OCI-LY1 (cell line): ENCODE results near the gene FANCC.
A peak's percentile ranks its signal among the peaks of the same experiment; 100 is the strongest.

ENCODE experiments used
- H2AFZ ChIP-seq: fragments of 200-600 bp; sonication (generic), shearing (Covaris generic); 2 replicates; pipeline ENCODE4 v1.6.0; 2014; ENCODE audit warnings: antibody characterized with exemption, mild to moderate bottlenecking, low read length
- H3F3A ChIP-seq: fragments of 200-600 bp; sonication (generic), shearing (Covaris generic); 2 replicates; pipeline ENCODE4 v1.6.0; 2014; ENCODE audit warnings: mild to moderate bottlenecking, antibody characterized with exemption, low read length, moderate library complexity; ENCODE audit not compliant: insufficient read depth
- H3K27ac ChIP-seq: fragments of 200-600 bp; sonication (generic); 2 replicates; pipeline ENCODE4 v1.5.1; 2014; ENCODE audit warnings: low read length, mixed run types, mild to moderate bottlenecking, low read depth; ENCODE audit not compliant: poor library complexity, severe bottlenecking
- H3K27me3 ChIP-seq: fragments of 200-600 bp; sonication (generic); 2 replicates; pipeline ENCODE4 v1.6.0; 2014; ENCODE audit warnings: antibody characterized with exemption, mild to moderate bottlenecking, low read length, moderate library complexity; ENCODE audit not compliant: insufficient read depth
- H3K36me3 ChIP-seq: fragments of 200-600 bp; sonication (generic); 2 replicates; pipeline ENCODE4 v1.6.1; 2014; ENCODE audit warnings: mild to moderate bottlenecking, antibody characterized with exemption, low read length, moderate library complexity, mixed read lengths; ENCODE audit not compliant: insufficient read depth
- H3K4me1 ChIP-seq: fragments of 200-600 bp; sonication (generic); 2 replicates; pipeline ENCODE4 v1.5.1; 2014; ENCODE audit warnings: mild to moderate bottlenecking, low read length, moderate library complexity; ENCODE audit not compliant: insufficient read depth, severe bottlenecking
- H3K4me2 ChIP-seq: fragments of 200-600 bp; sonication (generic), shearing (Covaris generic); 2 replicates; pipeline ENCODE4 v1.6.1; 2014; ENCODE audit warnings: low read length
- H3K4me3 ChIP-seq: fragments of 200-600 bp; sonication (generic); 2 replicates; pipeline ENCODE4 v1.5.1; 2014; ENCODE audit warnings: low read length, low read depth, mild to moderate bottlenecking, mixed read lengths; ENCODE audit not compliant: poor library complexity, severe bottlenecking
- H3K79me2 ChIP-seq: fragments of 200-600 bp; shearing (Covaris generic); 2 replicates; pipeline ENCODE4 v1.6.1; 2016; ENCODE audit warnings: mixed run types, low read length, mixed read lengths; ENCODE audit not compliant: insufficient read depth
- H3K9ac ChIP-seq: fragments of 200-600 bp; sonication (generic), shearing (Covaris generic); 2 replicates; pipeline ENCODE4 v1.6.1; 2014; ENCODE audit warnings: mild to moderate bottlenecking, low read length, mixed read lengths
- H3K9me2 ChIP-seq: fragments of 200-600 bp; sonication (generic), shearing (Covaris generic); 2 replicates; pipeline ENCODE4 v1.6.1; 2014; ENCODE audit warnings: low read depth, mild to moderate bottlenecking, low read length, mixed read lengths
- H3K9me3 ChIP-seq: fragments of 200-600 bp; shearing (Covaris generic); 2 replicates; pipeline ENCODE4 v1.6.1; 2014; ENCODE audit warnings: low read length, mixed read lengths
- H4K20me1 ChIP-seq: fragments of 200-600 bp; sonication (generic), shearing (Covaris generic); 2 replicates; pipeline ENCODE4 v1.6.0; 2016; ENCODE audit warnings: mild to moderate bottlenecking, low read length; ENCODE audit not compliant: insufficient read depth
- EZH2 ChIP-seq: fragments of 200-600 bp; sonication (generic), shearing (Covaris generic); IDR thresholded peaks from 2 replicates; pipeline ENCODE4 v1.8.0; 2017; ENCODE audit warnings: borderline replicate concordance, mixed run types, mild to moderate bottlenecking, antibody characterized with exemption, low read length, moderate library complexity, mixed read lengths
- TF ChIP-seq, protein P1 (sequence below): fragments of 200-600 bp; sonication (generic), shearing (Covaris generic); IDR thresholded peaks from 2 replicates; pipeline ENCODE4 v1.5.1; 2017; ENCODE audit warnings: mild to moderate bottlenecking, antibody characterized with exemption, low read length, moderate library complexity, mixed read lengths

Gene FANCC

DNA sequence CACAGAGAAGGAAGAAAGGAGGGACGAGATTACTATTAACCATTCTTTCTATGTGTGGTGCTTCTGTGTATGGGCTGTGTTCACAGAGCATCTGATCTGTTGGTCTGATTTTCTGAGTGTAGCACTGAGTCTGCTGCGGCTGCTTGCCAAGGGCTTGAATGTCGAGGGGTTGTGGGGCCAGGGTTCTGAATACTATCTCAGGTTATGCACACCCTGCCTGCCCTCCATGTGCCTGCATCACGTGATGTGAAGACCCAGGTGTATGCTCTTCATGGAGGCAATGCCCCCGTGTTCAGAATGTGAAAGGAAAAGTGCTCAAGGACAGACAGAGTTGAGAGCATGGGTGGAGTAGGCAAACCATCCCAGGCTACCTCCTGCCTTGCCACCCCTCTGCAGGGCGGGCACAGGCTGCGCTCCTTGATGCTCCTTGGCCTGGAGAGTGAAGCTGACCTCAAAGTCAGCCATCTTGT lies 254.9 kb downstream of the FANCC start:
- H4K20me1 ChIP-seq = no peaks in the 10 kb centered on the region
- H2AFZ ChIP-seq = no peak overlapping the region
- peak overlapping the region; percentile 51 for H3K27ac ChIP-seq
- H3F3A ChIP-seq = no peaks in the 10 kb centered on the region
- TF ChIP-seq, protein P1, sequence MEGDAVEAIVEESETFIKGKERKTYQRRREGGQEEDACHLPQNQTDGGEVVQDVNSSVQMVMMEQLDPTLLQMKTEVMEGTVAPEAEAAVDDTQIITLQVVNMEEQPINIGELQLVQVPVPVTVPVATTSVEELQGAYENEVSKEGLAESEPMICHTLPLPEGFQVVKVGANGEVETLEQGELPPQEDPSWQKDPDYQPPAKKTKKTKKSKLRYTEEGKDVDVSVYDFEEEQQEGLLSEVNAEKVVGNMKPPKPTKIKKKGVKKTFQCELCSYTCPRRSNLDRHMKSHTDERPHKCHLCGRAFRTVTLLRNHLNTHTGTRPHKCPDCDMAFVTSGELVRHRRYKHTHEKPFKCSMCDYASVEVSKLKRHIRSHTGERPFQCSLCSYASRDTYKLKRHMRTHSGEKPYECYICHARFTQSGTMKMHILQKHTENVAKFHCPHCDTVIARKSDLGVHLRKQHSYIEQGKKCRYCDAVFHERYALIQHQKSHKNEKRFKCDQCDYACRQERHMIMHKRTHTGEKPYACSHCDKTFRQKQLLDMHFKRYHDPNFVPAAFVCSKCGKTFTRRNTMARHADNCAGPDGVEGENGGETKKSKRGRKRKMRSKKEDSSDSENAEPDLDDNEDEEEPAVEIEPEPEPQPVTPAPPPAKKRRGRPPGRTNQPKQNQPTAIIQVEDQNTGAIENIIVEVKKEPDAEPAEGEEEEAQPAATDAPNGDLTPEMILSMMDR = no peak
- TF ChIP-seq EZH2 = no peak
- H3K4me2 ChIP-seq = no peak overlapping the region
- H3K79me2 ChIP-seq = no peaks in the 10 kb centered on the region
- no peaks in the 10 kb centered on the region for H3K27me3 ChIP-seq
- no peak overlapping the region for H3K4me3 ChIP-seq
- H3K4me1 ChIP-seq = peaks cover 14% of the 10 kb centered on the region
- H3K9ac ChIP-seq = no peak overlapping the region
- no peaks in the 10 kb centered on the region for H3K9me2 ChIP-seq
- no peaks in the 10 kb centered on the region for H3K9me3 ChIP-seq
- peaks cover 29% of the 10 kb centered on the region; the same call in 1 of the 2 replicates for H3K36me3 ChIP-seq

DNA sequence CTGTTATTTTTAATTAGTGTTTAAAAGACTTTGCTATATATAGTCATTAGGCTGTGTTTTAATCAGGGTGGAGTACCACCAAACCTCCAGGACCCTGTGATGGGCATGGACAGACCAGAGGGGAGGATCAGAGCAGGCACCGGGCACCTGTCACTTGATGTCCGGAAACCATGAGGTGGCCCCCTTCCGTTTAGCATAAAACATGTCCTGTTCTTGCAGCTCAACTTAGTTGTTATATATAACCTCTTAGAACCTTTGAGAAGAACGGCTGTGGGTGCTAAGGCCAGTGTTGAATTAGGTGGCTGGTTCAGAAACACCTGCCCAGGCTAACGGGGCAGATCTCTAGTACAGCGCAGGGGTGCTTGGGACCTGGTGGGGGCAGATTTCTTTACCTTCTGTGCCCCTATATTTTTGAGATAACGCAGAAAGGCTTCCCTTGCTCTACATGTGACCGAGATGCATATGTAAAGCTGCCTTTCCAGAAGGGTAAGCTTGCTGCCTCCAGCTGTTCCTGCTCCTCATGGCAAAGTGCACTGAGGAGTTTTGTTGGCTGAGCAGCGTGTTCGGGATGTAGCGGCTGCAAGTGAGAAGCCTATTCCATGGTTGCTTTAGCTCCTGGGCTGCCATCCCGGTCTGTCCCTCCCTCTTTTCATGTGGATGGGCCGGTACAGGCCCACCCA lies 255.5 kb downstream of the FANCC start:
- Histone ChIP-seq H4K20me1 (no peaks in the 10 kb centered on the region), H3K36me3 (peaks cover 29% of the 10 kb centered on the region; the same call in 1 of the 2 replicates), H3K9me3 (no peaks in the 10 kb centered on the region), H3F3A (no peaks in the 10 kb centered on the region), H3K4me2 (no peak overlapping the region), H2AFZ (no peak overlapping the region), H3K27ac (peak overlapping the region; percentile 51), H3K27me3 (no peaks in the 10 kb centered on the region), H3K9ac (no peak overlapping the region), H3K9me2 (no peaks in the 10 kb centered on the region), H3K79me2 (no peaks in the 10 kb centered on the region), H3K4me1 (peaks cover 19% of the 10 kb centered on the region), H3K4me3 (no peak overlapping the region)
- TF ChIP-seq, protein P1 = no peak
- no peak for TF ChIP-seq EZH2

DNA sequence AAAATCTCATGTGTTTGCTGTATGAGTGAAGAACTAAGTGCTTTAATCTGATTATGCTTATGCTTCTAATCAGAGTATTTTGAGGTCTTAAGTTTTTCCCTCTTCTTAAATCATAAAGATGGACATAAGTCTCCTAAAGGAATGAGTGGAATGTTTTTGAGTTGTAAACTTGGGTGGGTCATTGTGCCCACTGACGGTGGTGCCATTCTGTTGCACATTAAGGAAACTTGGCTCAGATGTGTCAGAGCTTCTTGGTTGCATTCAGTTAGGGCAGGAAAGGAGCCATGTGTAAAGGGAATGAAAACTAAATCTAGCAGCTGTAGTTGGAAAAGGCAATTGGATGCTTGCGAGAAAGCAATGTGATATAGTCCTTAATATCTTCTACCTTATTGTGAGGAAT lies 256.6 kb downstream of the FANCC start:
- H3K79me2 ChIP-seq = no peaks in the 10 kb centered on the region
- no peaks in the 10 kb centered on the region for H3F3A ChIP-seq

More for the DNA sequence above, 256.6 kb downstream of the FANCC start:
- no peak overlapping the region for H3K27ac ChIP-seq
- H3K9me2 ChIP-seq = no peaks in the 10 kb centered on the region
- H3K4me3 ChIP-seq = no peak overlapping the region
- TF ChIP-seq, protein P1 = no peak
- TF ChIP-seq EZH2 = no peak
- H3K9me3 ChIP-seq = no peaks in the 10 kb centered on the region
- H2AFZ ChIP-seq = no peak overlapping the region
- no peaks in the 10 kb centered on the region for H3K27me3 ChIP-seq
- H3K36me3 ChIP-seq = peaks cover 23% of the 10 kb centered on the region; the same call in 1 of the 2 replicates
- no peak overlapping the region for H3K4me2 ChIP-seq
- H3K9ac ChIP-seq = no peak overlapping the region
- H4K20me1 ChIP-seq = no peaks in the 10 kb centered on the region
- peaks cover 31% of the 10 kb centered on the region for H3K4me1 ChIP-seq
